Panc1 (cell line): Measurements from ENCODE around the gene ECHDC3. TPM values are rescaled to one million over a fixed set of nuclear protein-coding genes. Genes with fewer than 3 reads are reported as not detected.

Experiments used
- ATAC-seq: fragments of 200-7000 bp; cut with Tn5 transposase; 2 replicates; pipeline ENCODE4 v1.9.1; 2020; ENCODE audit warnings: mild to moderate bottlenecking, moderate library complexity
- BruUV-seq: library from RNA; stranded (reverse); fragments of 400-500 nt; replicated peaks from 2 replicates; lab custom pipeline; 2021; lab: Mats Ljungman, UMichigan
- CTCF ChIA-PET: fragments of 300-600 bp; sonication (Branson Sonifier 250); formaldehyde crosslinking; loops from one replicate; lab custom pipeline; 2022; ENCODE audit warnings: antibody characterized with exemption; lab: Charles Lee
- POLR2A ChIA-PET: fragments of 300-600 bp; sonication (Branson Sonifier 250); formaldehyde crosslinking; loops from one replicate; lab custom pipeline; 2022; ENCODE audit warnings: antibody characterized with exemption; lab: Charles Lee
- DNase-seq: peaks from one replicate; pipeline ENCODE4 v3.0.0-alpha.2; 2010; ENCODE audit warnings: low read depth, low spot score
- H3K27ac ChIP-seq: 2 replicates; pipeline ENCODE4 v1.5.1; 2011; ENCODE audit warnings: mild to moderate bottlenecking, low read length, inconsistent platforms
- H3K27me3 ChIP-seq: fragments of 200-500 bp; sonication (Bioruptor generic); 2 replicates; pipeline ENCODE4 v1.6.0; 2014; ENCODE audit warnings: low read length, inconsistent platforms; ENCODE audit not compliant: control insufficient read depth, insufficient read depth
- H3K36me3 ChIP-seq: fragments of 200-500 bp; sonication (Bioruptor generic); 2 replicates; pipeline ENCODE4 v1.5.1; 2014; ENCODE audit warnings: inconsistent platforms, mild to moderate bottlenecking, low read length, moderate library complexity; ENCODE audit not compliant: control insufficient read depth, insufficient read depth
- H3K4me1 ChIP-seq: 2 replicates; pipeline ENCODE4 v1.5.1; 2011; ENCODE audit warnings: inconsistent platforms, mild to moderate bottlenecking, low read length, moderate library complexity; ENCODE audit not compliant: control insufficient read depth, insufficient read depth
- H3K4me3 ChIP-seq, 2 experiments: 2 replicates each; pipeline ENCODE4 v1.5.1; 2011 to 2012; ENCODE audit warnings: low read depth in 2 of 2, low read length in 2 of 2, mild to moderate bottlenecking in 2 of 2, inconsistent platforms in 1 of 2, moderate library complexity in 1 of 2
- H3K9me3 ChIP-seq: fragments of 200-500 bp; sonication (Bioruptor generic); 2 replicates; pipeline ENCODE4 v1.5.1; 2014; ENCODE audit warnings: low read depth, mild to moderate bottlenecking, inconsistent platforms, low read length, moderate library complexity; ENCODE audit not compliant: control insufficient read depth, insufficient read depth
- CTCF ChIP-seq: fragments of 450-650 bp; IDR thresholded peaks from 2 replicates; pipeline ENCODE4 v1.5.1; 2017; ENCODE audit warnings: mild to moderate bottlenecking
- POLR2AphosphoS5 ChIP-seq: IDR thresholded peaks from 2 replicates; pipeline ENCODE4 v1.6.1; 2012; ENCODE audit warnings: mild to moderate bottlenecking, low read depth, low read length, moderate library complexity
- REST ChIP-seq, 2 experiments: IDR thresholded peaks; 2 replicates each; pipeline ENCODE4 v1.6.1; 2011 to 2012; ENCODE audit warnings: low read depth in 2 of 2, control low read depth in 1 of 2, low read length in 1 of 2, mild to moderate bottlenecking in 1 of 2, moderate library complexity in 1 of 2; ENCODE audit not compliant: insufficient read depth in 1 of 2
- SIN3A ChIP-seq: IDR thresholded peaks from 2 replicates; pipeline ENCODE4 v1.6.1; 2012; ENCODE audit warnings: low read depth, mild to moderate bottlenecking, low read length, moderate library complexity, borderline replicate concordance; ENCODE audit not compliant: insufficient read depth
- TCF7L2 ChIP-seq: IDR thresholded peaks from 2 replicates; pipeline ENCODE4 v1.6.1; 2011; ENCODE audit warnings: mild to moderate bottlenecking, low read depth, low read length, inconsistent platforms
- in situ Hi-C: cut with HindIII; loops from 2 replicates; pipeline ENCODE4 v1.10.0; 2016; ENCODE audit warnings: low sequenced_read_pairs, low pct_unique_long_range_greater_than_20kb
- intact Hi-C: fragments of 100-400 bp; cut with micrococcal nuclease; formaldehyde crosslinking; loops from one replicate; pipeline ENCODE4 v1.10.0; 2022; ENCODE audit not compliant: unreplicated experiment
- total RNA-seq: library from RNA; stranded (reverse); gene quantifications from one replicate; pipeline ENCODE4 v1.2.1, GENCODE V29; 2021; ENCODE audit not compliant: unreplicated experiment

ECHDC3 gene
- total RNA-seq, 1 experiment from 2014 or later, result 5.8 TPM

GRCh38 chr10:11721806-11722205, 20.4 kb upstream of the ECHDC3 start:
- intact Hi-C loops, result no loop called here
- in situ Hi-C loops, result no loop called here
- no peak for TF ChIP-seq TCF7L2
- TF ChIP-seq SIN3A, result no peak
- TF ChIP-seq POLR2AphosphoS5, result no peak
- no peak for TF ChIP-seq REST (IDR thresholded peaks at IDR 0.05; ENCODE audit: insufficient read depth in 1 of 2, low read depth in 2 of 2, low read length in 1 of 2)
- TF ChIP-seq CTCF, result no peak

GRCh38 chr10:11723359-11723758, 18.8 kb upstream of the ECHDC3 start:
- DNase-seq, result no peak
- no TSS peak for BruUV-seq
- Histone ChIP-seq H3K36me3 (no peaks in the 10 kb centered on the region), H3K4me3 (no peak overlapping the region), H3K9me3 (no peaks in the 10 kb centered on the region), H3K27me3 (no peaks in the 10 kb centered on the region), H3K27ac (no peak overlapping the region), H3K4me1 (no peaks in the 10 kb centered on the region)
- intact Hi-C loops (no loop called here), in situ Hi-C loops (no loop called here)
- ChIA-PET POLR2A (no interaction called here), CTCF (no interaction called here)
- no peak for ATAC-seq
- TF ChIP-seq POLR2AphosphoS5, result no peak
- no peak for TF ChIP-seq REST (IDR thresholded peaks at IDR 0.05; ENCODE audit: insufficient read depth in 1 of 2, low read depth in 2 of 2, low read length in 1 of 2)
- TF ChIP-seq TCF7L2, result no peak
- TF ChIP-seq SIN3A, result no peak
- TF ChIP-seq CTCF, result no peak

More at GRCh38 chr10:11721806-11722205, 20.4 kb upstream of the ECHDC3 start:
- no TSS peak for BruUV-seq
- no peak for DNase-seq
- Histone ChIP-seq H3K36me3 (no peaks in the 10 kb centered on the region), H3K9me3 (no peaks in the 10 kb centered on the region), H3K4me1 (no peaks in the 10 kb centered on the region), H3K27ac (no peak overlapping the region), H3K27me3 (no peaks in the 10 kb centered on the region), H3K4me3 (no peak overlapping the region)
- no peak for ATAC-seq
- ChIA-PET POLR2A (no interaction called here), CTCF (no interaction called here)
